Activated CD8-positive, alpha-beta memory T cell treated with anti-CD3 and anti-CD28 coated beads, Interleukin-2, amount 10 ng/mL, durations not matched to agents 7 days and 5 days (primary cell): Measurements from ENCODE around the gene CD70. TPM values are rescaled to one million over a fixed set of nuclear protein-coding genes. Genes with fewer than 3 reads are reported as not detected.
A peak's percentile ranks its signal among the peaks of the same experiment; 100 is the strongest.
"Not testable (repeated sequence)": the region's sequence is repeated elsewhere in the genome, so short reads cannot be mapped to it uniquely, and the experiment has no call there.

Experiments
- ATAC-seq: fragments of 150-1000 bp; cut with Tn5 transposase; one replicate; pipeline ENCODE4 v1.10.0; 2021; ENCODE audit warnings: moderate library complexity
- CTCF ChIA-PET: fragments of 350-600 bp; sonication (Branson Sonifier 250); formaldehyde crosslinking; loops from one replicate; lab custom pipeline; 2021; ENCODE audit warnings: antibody characterized with exemption; lab: Charles Lee
- DNase-seq: peaks from one replicate; pipeline ENCODE4 v3.0.0-alpha.2; 2020
- H3K27ac Mint-ChIP-seq: one replicate; pipeline ENCODE4 v1.8.0; 2021; ENCODE audit warnings: mild to moderate bottlenecking, mixed read lengths
- H3K27me3 Mint-ChIP-seq: one replicate; pipeline ENCODE4 v1.8.0; 2021; ENCODE audit warnings: mixed read lengths
- H3K36me3 Mint-ChIP-seq: one replicate; pipeline ENCODE4 v1.8.0; 2021; ENCODE audit warnings: mild to moderate bottlenecking, mixed read lengths
- H3K4me1 Mint-ChIP-seq: one replicate; pipeline ENCODE4 v1.8.0; 2021; ENCODE audit warnings: mixed read lengths
- H3K4me3 Mint-ChIP-seq: one replicate; pipeline ENCODE4 v1.8.0; 2021; ENCODE audit warnings: mild to moderate bottlenecking, moderate library complexity, mixed read lengths
- H3K9me3 Mint-ChIP-seq: one replicate; pipeline ENCODE4 v1.8.0; 2022; ENCODE audit warnings: low read depth, mixed read lengths
- total RNA-seq, 2 experiments: library from RNA; stranded (reverse); gene quantifications; one replicate each; pipeline ENCODE4 v1.2.3, GENCODE V29; 2021

Gene CD70
- total RNA-seq, 2 experiments from 2014 or later: 74.3 to 184 TPM

GRCh38 chr19:6551607-6552450 lies 39.1 kb downstream of the CD70 start:
- Mint-ChIP-seq H3K4me3 (no peak overlapping the region), H3K27me3 (peaks cover 3% of the 10 kb centered on the region), H3K27ac (peak overlapping the region; percentile 57), H3K4me1 (peaks cover 30% of the 10 kb centered on the region), H3K36me3 (peaks cover 3% of the 10 kb centered on the region), H3K9me3 (peaks cover 4% of the 10 kb centered on the region)
- peak; percentile 89 for DNase-seq
- CTCF ChIA-PET: interaction anchor here (0.9 to 4.5 kb wide), 23 partner anchors 9 to 312 kb away, joined by 3 to 43 read pairs (median 5); no protein-coding TSS in a partner anchor
- peak; percentile 98 for ATAC-seq

DNA sequence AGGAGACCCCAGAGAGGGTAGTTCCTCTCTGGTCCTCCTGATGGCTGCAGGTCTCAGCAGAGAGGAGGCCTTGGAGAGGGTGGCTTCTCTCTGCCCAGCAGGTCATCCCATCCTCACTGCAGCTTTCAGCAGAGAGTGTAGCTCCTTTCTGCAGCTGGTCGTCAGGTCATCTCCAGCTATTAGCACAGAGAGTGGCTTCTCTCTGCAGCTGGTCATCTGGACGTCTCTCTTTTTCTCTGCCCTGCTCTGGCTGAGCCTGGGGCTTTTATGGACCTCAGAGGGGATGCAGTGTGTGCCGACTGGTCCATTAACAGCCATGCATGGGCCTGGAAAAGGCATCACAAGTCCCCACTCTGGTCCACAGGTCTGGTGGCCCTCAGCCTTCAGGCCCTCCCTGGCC lies 39.9 kb downstream of the CD70 start:
- Mint-ChIP-seq H3K4me1 (peaks cover 31% of the 10 kb centered on the region), H3K27ac (no peak overlapping the region), H3K4me3 (no peak overlapping the region), H3K27me3 (peaks cover 3% of the 10 kb centered on the region), H3K36me3 (peaks cover 3% of the 10 kb centered on the region), H3K9me3 (peaks cover 4% of the 10 kb centered on the region)
- no peak for DNase-seq
- ATAC-seq: no peak
- CTCF ChIA-PET: interaction anchor here (1.1 to 4.5 kb wide), 13 partner anchors 8 to 312 kb away, joined by 3 to 43 read pairs (median 7); no protein-coding TSS in a partner anchor

- not testable (repeated sequence) for ATAC-seq, H3K27me3 Mint-ChIP-seq, H3K36me3 Mint-ChIP-seq, H3K9me3 Mint-ChIP-seq, H3K27ac Mint-ChIP-seq, H3K4me3 Mint-ChIP-seq, DNase-seq
- CTCF ChIA-PET: interaction anchor here (1.5 to 4.5 kb wide), 8 partner anchors 8 to 313 kb away, joined by 3 to 43 read pairs (median 8); no protein-coding TSS in a partner anchor
- H3K4me1 Mint-ChIP-seq: peaks cover 31% of the 10 kb centered on the region
Measured at GRCh38 chr19:6550679-6551078, 40.3 kb downstream of the CD70 start.

- ATAC-seq: no peak
- H3K9me3 Mint-ChIP-seq: peaks cover 4% of the 10 kb centered on the region
- H3K36me3 Mint-ChIP-seq: no peaks in the 10 kb centered on the region
- no peak overlapping the region for H3K4me3 Mint-ChIP-seq
- peaks cover 21% of the 10 kb centered on the region for H3K4me1 Mint-ChIP-seq
- no peak for DNase-seq
- no peak overlapping the region for H3K27ac Mint-ChIP-seq
- CTCF ChIA-PET: interaction anchor here (1.9 kb wide), 1 partner anchor 8 kb away, joined by 7 read pairs; no protein-coding TSS in a partner anchor
- no peaks in the 10 kb centered on the region for H3K27me3 Mint-ChIP-seq
Measured at GRCh38 chr19:6543866-6544347, 47.0 kb downstream of the CD70 start.

GRCh38 chr19:6540918-6541689 lies 49.8 kb downstream of the CD70 start:
- no peak for DNase-seq
- CTCF ChIA-PET: interaction anchor here (0.9 to 1.9 kb wide), 2 partner anchors 11 to 322 kb away, joined by 5 to 11 read pairs; no protein-coding TSS in a partner anchor
- no peak overlapping the region for H3K27ac Mint-ChIP-seq
- peaks cover 5% of the 10 kb centered on the region for H3K36me3 Mint-ChIP-seq
- no peaks in the 10 kb centered on the region for H3K27me3 Mint-ChIP-seq
- H3K4me1 Mint-ChIP-seq: peaks cover 27% of the 10 kb centered on the region
- H3K9me3 Mint-ChIP-seq: no peaks in the 10 kb centered on the region
- ATAC-seq: no peak
- H3K4me3 Mint-ChIP-seq: no peak overlapping the region

DNA sequence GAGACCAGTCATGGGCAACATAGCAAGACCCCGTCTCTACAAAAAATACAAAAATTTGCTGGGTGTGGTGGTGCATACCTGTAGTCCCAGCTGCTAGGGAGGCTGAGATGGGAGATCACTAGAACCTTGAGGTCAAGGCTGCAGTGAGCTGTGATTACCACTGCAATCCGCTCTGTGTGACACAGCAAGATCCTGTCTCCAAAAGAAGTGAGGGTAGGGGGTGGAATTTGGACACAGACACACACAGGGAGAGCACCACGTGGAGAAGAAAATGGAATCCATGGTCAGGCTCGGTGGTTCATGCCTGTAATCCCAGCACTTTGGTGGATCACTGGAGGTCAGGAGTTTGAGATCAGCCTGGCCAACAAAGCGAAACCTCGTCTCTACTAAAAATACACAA lies 51.4 kb downstream of the CD70 start:
- no peak for ATAC-seq
- Mint-ChIP-seq H3K27me3 (no peaks in the 10 kb centered on the region), H3K36me3 (peaks cover 13% of the 10 kb centered on the region), H3K9me3 (no peaks in the 10 kb centered on the region), H3K4me3 (no peak overlapping the region), H3K4me1 (peaks cover 36% of the 10 kb centered on the region), H3K27ac (no peak overlapping the region)
- CTCF ChIA-PET: interaction anchor here (1.9 kb wide), 1 partner anchor 12 kb away, joined by 11 read pairs; no protein-coding TSS in a partner anchor
- no peak for DNase-seq

Other genes starting within 250 kb of the CD70 start
- gene CLPP, start 229.6 kb downstream of the CD70 start, total RNA-seq: 100 to 1,000 TPM; 141 to 145 TPM
- gene ALKBH7, start 218.4 kb downstream of the CD70 start, total RNA-seq: 10 to 100 TPM; 31.9 to 45.8 TPM
- 1 to 10 TPM; 1.8 to 2.6 TPM for gene PSPN, start 215.2 kb downstream of the CD70 start, total RNA-seq
- 10 to 100 TPM; 64.7 to 77.4 TPM for gene GTF2F1, start 198.0 kb downstream of the CD70 start, total RNA-seq
- 100 to 1,000 TPM; 341 to 364 TPM for gene KHSRP, start 166.3 kb downstream of the CD70 start, total RNA-seq
- under 1 TPM; 0.44 to 0.52 TPM for gene SLC25A41, start 157.4 kb downstream of the CD70 start, total RNA-seq
- 10 to 100 TPM; 25.2 to 27.9 TPM for gene SLC25A23, start 131.4 kb downstream of the CD70 start, total RNA-seq
- under 1 TPM; 0.45 to 0.55 TPM for gene CRB3, start 126.9 kb downstream of the CD70 start, total RNA-seq
- gene DENND1C, start 109.4 kb downstream of the CD70 start, total RNA-seq: 100 to 1,000 TPM; 100 to 113 TPM
- gene TUBB4A, start 88.8 kb downstream of the CD70 start, total RNA-seq: 1 to 10 TPM; 7.5 to 8.1 TPM
- gene TNFSF9, start 60.1 kb downstream of the CD70 start, total RNA-seq: 10 to 100 TPM in 1 of 2 experiments, 1 to 10 TPM in 1; 4.7 to 18.5 TPM
- gene TNFSF14, start 79.0 kb upstream of the CD70 start, total RNA-seq: 10 to 100 TPM; 31.1 to 55.9 TPM
- gene C3, start 129.5 kb upstream of the CD70 start, total RNA-seq: 1 to 10 TPM in 1 of 2 experiments, under 1 TPM in 1; 0.67 to 1.0 TPM
- gene GPR108, start 146.4 kb upstream of the CD70 start, total RNA-seq: 100 to 1,000 TPM in 1 of 2 experiments, 10 to 100 TPM in 1; 77.2 to 100 TPM
- 10 to 100 TPM; 13.7 to 22.2 TPM for gene TRIP10, start 148.5 kb upstream of the CD70 start, total RNA-seq
- gene SH2D3A, start 176.3 kb upstream of the CD70 start, total RNA-seq: 10 to 100 TPM; 13.8 to 22.3 TPM
- gene VAV1, start 181.6 kb upstream of the CD70 start, total RNA-seq: 100 to 1,000 TPM in 1 of 2 experiments, 10 to 100 TPM in 1; 98.5 to 114 TPM